ENCODE results near the gene NDUFS7.

The NDUFS7 gene

GRCh38 chr19:1399745-1400144 lies 16.0 kb downstream of the NDUFS7 start:
- no peak for DNase-seq

- DNase-seq: peak in 10 of 51 donors; percentile 25 to 42 (median 32)
Observed at GRCh38 chr19:1400281-1401137, 16.8 kb downstream of the NDUFS7 start.

- DNase-seq: peak in 30 of 51 donors; percentile 14 to 77 (median 46)
Observed at GRCh38 chr19:1401138-1401888, 17.6 kb downstream of the NDUFS7 start, which contains the start of gene GAMT. Gene GAMT (minus strand): TSS chr19:1401542. CDS start chr19:1401476, 66 bp downstream.

- DNase-seq: no peak
Observed at GRCh38 chr19:1401889-1402217, 18.1 kb downstream of the NDUFS7 start.

- DNase-seq: no peak
Observed at GRCh38 chr19:1402411-1403070, 18.8 kb downstream of the NDUFS7 start.

- DNase-seq: peak; percentile 76 to 100 (median 96)
Observed at GRCh38 chr19:1406774-1407527, 23.2 kb downstream of the NDUFS7 start.

- DNase-seq: peak in 2 of 51 donors; percentile 45 to 47
Observed at GRCh38 chr19:1407528-1408299, 24.0 kb downstream of the NDUFS7 start, which contains the start of gene DAZAP1. Gene DAZAP1 (plus strand): TSS chr19:1407586. CDS start chr19:1407774, 188 bp downstream.

- peak in 12 of 51 donors; percentile 12 to 56 (median 34) for DNase-seq
Observed at GRCh38 chr19:1408300-1409203, 24.8 kb downstream of the NDUFS7 start.

GRCh38 chr19:1409204-1410005 lies 25.7 kb downstream of the NDUFS7 start:
- no peak for DNase-seq

GRCh38 chr19:1410136-1410786 lies 26.6 kb downstream of the NDUFS7 start:
- no peak for DNase-seq

- no peak for DNase-seq
Observed at GRCh38 chr19:1410789-1411188, 27.1 kb downstream of the NDUFS7 start.

GRCh38 chr19:1411255-1412191 lies 27.8 kb downstream of the NDUFS7 start:
- DNase-seq: peak in 48 of 51 donors; percentile 27 to 96 (median 84)

GRCh38 chr19:1412323-1412923 lies 28.7 kb downstream of the NDUFS7 start:
- no peak for DNase-seq

GRCh38 chr19:1412995-1413800 lies 29.5 kb downstream of the NDUFS7 start:
- no peak for DNase-seq

Data from hypothalamus (tissue), 51 donors.